Measurements from ENCODE around the gene CALM3.

Gene CALM3

DNA sequence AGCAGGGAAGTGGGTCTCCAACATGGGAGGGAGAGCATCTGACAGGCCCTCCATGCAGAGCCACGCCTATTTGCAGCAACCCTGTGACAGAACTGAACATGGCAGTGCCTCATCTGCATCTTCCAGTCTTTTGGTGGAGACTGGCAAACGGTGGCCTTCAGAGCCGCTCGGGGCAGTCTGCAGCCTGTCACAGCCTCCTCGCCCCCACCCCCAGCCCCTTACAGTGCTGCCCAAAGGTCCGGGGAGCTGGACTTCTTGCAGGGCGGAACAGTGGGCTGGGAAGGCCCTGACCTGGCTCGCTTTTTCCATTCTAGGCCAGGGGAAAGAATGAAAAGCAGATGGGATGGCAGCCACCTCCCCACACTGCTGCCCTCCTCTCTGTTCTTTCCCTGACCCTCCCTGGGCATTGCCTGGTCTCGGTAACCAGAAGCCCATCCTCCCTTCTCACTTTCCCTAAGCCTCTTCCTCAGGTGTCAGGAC lies 2.7 kb downstream of the CALM3 start:
- H3K4me2 ChIP-seq (ENCODE audit: low read depth, low read length), result peak overlapping the region; percentile 81; the same call in 1 of the 2 replicates
- TF ChIP-seq, protein P1, sequence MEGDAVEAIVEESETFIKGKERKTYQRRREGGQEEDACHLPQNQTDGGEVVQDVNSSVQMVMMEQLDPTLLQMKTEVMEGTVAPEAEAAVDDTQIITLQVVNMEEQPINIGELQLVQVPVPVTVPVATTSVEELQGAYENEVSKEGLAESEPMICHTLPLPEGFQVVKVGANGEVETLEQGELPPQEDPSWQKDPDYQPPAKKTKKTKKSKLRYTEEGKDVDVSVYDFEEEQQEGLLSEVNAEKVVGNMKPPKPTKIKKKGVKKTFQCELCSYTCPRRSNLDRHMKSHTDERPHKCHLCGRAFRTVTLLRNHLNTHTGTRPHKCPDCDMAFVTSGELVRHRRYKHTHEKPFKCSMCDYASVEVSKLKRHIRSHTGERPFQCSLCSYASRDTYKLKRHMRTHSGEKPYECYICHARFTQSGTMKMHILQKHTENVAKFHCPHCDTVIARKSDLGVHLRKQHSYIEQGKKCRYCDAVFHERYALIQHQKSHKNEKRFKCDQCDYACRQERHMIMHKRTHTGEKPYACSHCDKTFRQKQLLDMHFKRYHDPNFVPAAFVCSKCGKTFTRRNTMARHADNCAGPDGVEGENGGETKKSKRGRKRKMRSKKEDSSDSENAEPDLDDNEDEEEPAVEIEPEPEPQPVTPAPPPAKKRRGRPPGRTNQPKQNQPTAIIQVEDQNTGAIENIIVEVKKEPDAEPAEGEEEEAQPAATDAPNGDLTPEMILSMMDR (IDR thresholded peaks at IDR 0.05; ENCODE audit: low read length), result no peak
- TF ChIP-seq EZH2phosphoT487 (IDR thresholded peaks at IDR 0.05; ENCODE audit: low read length) (no peak), EZH2 (optimal IDR thresholded peaks at IDR 0.05; ENCODE audit: low read depth, low read length) (no peak)
- H3K4me3 ChIP-seq (ENCODE audit: low read length), result no peak overlapping the region

GRCh38 chr19:46604781-46605355 lies 3.7 kb downstream of the CALM3 start:
- H3K9ac ChIP-seq (ENCODE audit: low read length), result no peak overlapping the region
- H3F3A ChIP-seq (ENCODE audit: insufficient read depth, low read length), result peaks cover 5% of the 10 kb centered on the region; the same call in 1 of the 2 replicates
- no peak overlapping the region for H3K4me3 ChIP-seq (ENCODE audit: low read length)
- TF ChIP-seq EZH2phosphoT487 (IDR thresholded peaks at IDR 0.05; ENCODE audit: low read length) (no peak), EZH2 (optimal IDR thresholded peaks at IDR 0.05; ENCODE audit: low read depth, low read length) (no peak)
- TF ChIP-seq, protein P1 (IDR thresholded peaks at IDR 0.05; ENCODE audit: low read length), result no peak
- H3K27me3 ChIP-seq (replicated peaks; ENCODE audit: insufficient read depth, low read length), result 0 out of 2 replicates have a peak, but pooled peaks cover 1% of the 10 kb centered on the region
- no peak overlapping the region for H3K4me2 ChIP-seq (ENCODE audit: low read depth, low read length)
- H3K79me2 ChIP-seq (ENCODE audit: low read length), result peaks cover 51% of the 10 kb centered on the region
- H2AFZ ChIP-seq (ENCODE audit: low read length), result no peak overlapping the region
- H3K4me1 ChIP-seq (ENCODE audit: low read length), result peaks cover 13% of the 10 kb centered on the region
- no peak for DNase-seq
- no peaks in the 10 kb centered on the region for H3K9me3 ChIP-seq (replicated peaks; ENCODE audit: insufficient read depth, low read length)
- no peaks in the 10 kb centered on the region for H3K9me2 ChIP-seq (replicated peaks; ENCODE audit: insufficient read depth, low read length)
- peaks cover 32% of the 10 kb centered on the region for H4K20me1 ChIP-seq (ENCODE audit: insufficient read depth, low read length)
- H3K27ac ChIP-seq (ENCODE audit: low read length), result no peak overlapping the region
- H3K36me3 ChIP-seq (replicated peaks; ENCODE audit: insufficient read depth, low read length), result peaks cover 11% of the 10 kb centered on the region; the same call in 1 of the 2 replicates

More for the DNA sequence above, 2.7 kb downstream of the CALM3 start:
- no peaks in the 10 kb centered on the region for H3K27me3 ChIP-seq (replicated peaks; ENCODE audit: insufficient read depth, low read length)
- no peaks in the 10 kb centered on the region for H3K9me2 ChIP-seq (replicated peaks; ENCODE audit: insufficient read depth, low read length)
- H3K9ac ChIP-seq (ENCODE audit: low read length), result no peak overlapping the region
- peaks cover 13% of the 10 kb centered on the region for H3K4me1 ChIP-seq (ENCODE audit: low read length)
- H3K79me2 ChIP-seq (ENCODE audit: low read length), result peaks cover 51% of the 10 kb centered on the region
- H2AFZ ChIP-seq (ENCODE audit: low read length), result no peak overlapping the region
- peaks cover 25% of the 10 kb centered on the region for H4K20me1 ChIP-seq (ENCODE audit: insufficient read depth, low read length)
- H3F3A ChIP-seq (ENCODE audit: insufficient read depth, low read length), result 0 out of 2 replicates have a peak, but pooled peaks cover 3% of the 10 kb centered on the region
- DNase-seq, result no peak
- H3K9me3 ChIP-seq (replicated peaks; ENCODE audit: insufficient read depth, low read length), result no peaks in the 10 kb centered on the region
- peaks cover 2% of the 10 kb centered on the region; the same call in 1 of the 2 replicates for H3K36me3 ChIP-seq (replicated peaks; ENCODE audit: insufficient read depth, low read length)
- no peak overlapping the region for H3K27ac ChIP-seq (ENCODE audit: low read length)

DNA sequence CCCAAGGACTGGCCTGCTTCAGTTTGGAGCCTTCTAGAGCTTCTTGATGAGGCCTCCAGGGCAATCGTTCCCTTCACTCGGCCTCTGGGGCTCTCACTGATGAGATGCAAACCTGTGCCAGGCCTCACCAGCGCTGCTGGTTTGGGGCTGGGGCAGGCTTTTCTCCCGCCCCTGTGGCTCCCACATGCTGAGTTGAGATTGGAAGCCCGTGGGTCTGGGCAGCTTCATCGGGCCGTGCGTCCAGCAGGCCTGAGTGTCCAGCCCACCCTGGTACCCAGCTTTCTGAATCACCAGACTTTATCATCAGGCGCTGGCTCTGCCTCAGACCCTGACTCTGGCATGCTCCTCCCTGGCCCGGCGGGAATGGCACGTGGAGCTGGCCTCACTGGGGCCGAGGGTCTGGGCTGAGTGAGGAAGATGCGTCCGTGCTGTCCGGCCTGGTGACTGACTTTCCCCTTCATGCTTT lies 4.3 kb downstream of the CALM3 start:
- H4K20me1 ChIP-seq (ENCODE audit: insufficient read depth, low read length), result peaks cover 36% of the 10 kb centered on the region
- no peak for TF ChIP-seq EZH2 (optimal IDR thresholded peaks at IDR 0.05; ENCODE audit: low read depth, low read length)
- TF ChIP-seq, protein P1 (IDR thresholded peaks at IDR 0.05; ENCODE audit: low read length), result no peak
- TF ChIP-seq EZH2phosphoT487 (IDR thresholded peaks at IDR 0.05; ENCODE audit: low read length), result no peak
- no peak overlapping the region for H3K9ac ChIP-seq (ENCODE audit: low read length)
- H3K27me3 ChIP-seq (replicated peaks; ENCODE audit: insufficient read depth, low read length), result 0 out of 2 replicates have a peak, but pooled peaks cover 3% of the 10 kb centered on the region
- DNase-seq, result no peak
- peaks cover 11% of the 10 kb centered on the region; the same call in 1 of the 2 replicates for H3K36me3 ChIP-seq (replicated peaks; ENCODE audit: insufficient read depth, low read length)
- H3K27ac ChIP-seq (ENCODE audit: low read length), result no peak overlapping the region
- H2AFZ ChIP-seq (ENCODE audit: low read length), result no peak overlapping the region
- peaks cover 51% of the 10 kb centered on the region for H3K79me2 ChIP-seq (ENCODE audit: low read length)
- peaks cover 8% of the 10 kb centered on the region for H3F3A ChIP-seq (ENCODE audit: insufficient read depth, low read length)
- H3K9me3 ChIP-seq (replicated peaks; ENCODE audit: insufficient read depth, low read length), result no peaks in the 10 kb centered on the region
- H3K4me1 ChIP-seq (ENCODE audit: low read length), result peaks cover 14% of the 10 kb centered on the region
- H3K4me2 ChIP-seq (ENCODE audit: low read depth, low read length), result no peak overlapping the region
- no peak overlapping the region for H3K4me3 ChIP-seq (ENCODE audit: low read length)
- no peaks in the 10 kb centered on the region for H3K9me2 ChIP-seq (replicated peaks; ENCODE audit: insufficient read depth, low read length)
